Measurements from ENCODE around the gene DDC. TPM values are rescaled to one million over a fixed set of nuclear protein-coding genes. Genes with fewer than 3 reads are reported as not detected.

Gene DDC
- total and polyA plus RNA-seq, 2 donors (not counting 3 experiments of a cell fraction or from before 2014, with no cell fraction given): not detected

- Histone ChIP-seq H4K20me1 (replicated peaks; ENCODE audit: control insufficient read depth, extremely low read depth, insufficient read depth, low read length) (no peaks in the 10 kb centered on the region), H3K4me2 (ENCODE audit: insufficient read depth, low read length) (no peak overlapping the region), H3K27me3 (ENCODE audit: control insufficient read depth in 2 of 2, insufficient read depth in 2 of 2, low read length in 2 of 2) (no peaks in the 10 kb centered on the region), H3K9ac (replicated peaks; ENCODE audit: extremely low read depth, insufficient read depth, low read length) (no peak overlapping the region), H3K4me1 (ENCODE audit: control insufficient read depth, extremely low read depth, insufficient read depth, low read length) (peaks cover 27% of the 10 kb centered on the region), H2AFZ (ENCODE audit: low read depth, low read length) (no peak overlapping the region), H3K36me3 (ENCODE audit: control insufficient read depth in 2 of 2, extremely low read depth in 1 of 2, insufficient read depth in 2 of 2, low read length in 2 of 2) (peaks cover 26 to 59% of the 10 kb centered on the region in 2 experiments), H3K9me3 (replicated peaks; ENCODE audit: control insufficient read depth, insufficient read depth, low read length) (no peaks in the 10 kb centered on the region), H3K4me3 (replicated peaks in 1 of 3; ENCODE audit: insufficient read depth in 1 of 3, low read depth in 1 of 3, low read length in 3 of 3) (no peak overlapping the region), H3K27ac (ENCODE audit: insufficient read depth, low read depth, low read length) (no peak overlapping the region), H3K79me2 (ENCODE audit: control insufficient read depth, insufficient read depth, low read length) (peaks cover 10% of the 10 kb centered on the region), H3K9me1 (replicated peaks; ENCODE audit: control insufficient read depth, extremely low read depth, insufficient read depth, low read length) (no peaks in the 10 kb centered on the region)
- BruUV-seq (replicated peaks): no TSS peak
- dilution Hi-C loops (cut with MboI; ENCODE audit: extremely low pct_ligation_motif_present, low sequenced_read_pairs): no loop called here
- FAIRE-seq (no peak), DNase-seq (ENCODE audit: low read depth, low spot score) (no peak)
- ChIA-PET CTCF (interaction anchor here (1.7 to 4.3 kb wide), 2 partner anchors 528 to 548 kb away, joined by 5 to 23 read pairs; no protein-coding TSS in a partner anchor), POLR2A (no interaction called here)
- intact Hi-C loops (cut with micrococcal nuclease): loop anchor here (5.0 kb wide), 1 partner anchor 146 kb away; no protein-coding TSS in a partner anchor
- TF ChIP-seq POLR2AphosphoS5 (IDR thresholded peaks at IDR 0.05; ENCODE audit: insufficient read depth, low read depth, low read length): no peak
- no peak for TF ChIP-seq CTCF (IDR thresholded peaks at IDR 0.05; ENCODE audit: extremely low read depth in 1 of 2, insufficient read depth in 1 of 2, low read depth in 1 of 2, low read length in 2 of 2)
- TF ChIP-seq EZH2 (IDR thresholded peaks at IDR 0.05; ENCODE audit: borderline replicate concordance, low read depth, low read length, severe bottlenecking): no peak
- no peak for TF ChIP-seq POLR2A (IDR thresholded peaks at IDR 0.05; ENCODE audit: low read depth, low read length)
- no peak for TF ChIP-seq MYC (IDR thresholded peaks at IDR 0.05; ENCODE audit: low read depth, low read length)
- TF ChIP-seq JUN (IDR thresholded peaks at IDR 0.05; ENCODE audit: borderline replicate concordance, insufficient read depth, insufficient read length, low read depth): no peak
- TF ChIP-seq FOS (IDR thresholded peaks at IDR 0.05; ENCODE audit: borderline replicate concordance, insufficient read depth, low read length): no peak
- TF ChIP-seq GATA2 (IDR thresholded peaks at IDR 0.05; ENCODE audit: insufficient read depth, insufficient read length, low read depth, low read length): no peak
- TF ChIP-seq MAX (IDR thresholded peaks at IDR 0.05; ENCODE audit: insufficient read depth, insufficient read length): no peak
These were observed 48.3 kb upstream of the DDC start for GRCh38 chr7:50613473-50613872.
